Neural crest cell (in vitro differentiated cells): Measurements from ENCODE around the gene GALNT14. TPM values are rescaled to one million over a fixed set of nuclear protein-coding genes. Genes with fewer than 3 reads are reported as not detected.

ENCODE experiments used
- DNase-seq: peaks from one replicate; pipeline ENCODE4 v3.0.0; 2021; ENCODE audit warnings: low read depth, mixed read lengths, low spot score
- H3K27ac Mint-ChIP-seq: one replicate; pipeline ENCODE4 v1.8.0; 2021; ENCODE audit warnings: mild to moderate bottlenecking, mixed read lengths; ENCODE audit not compliant: unreplicated experiment
- H3K27me3 Mint-ChIP-seq: 2 replicates; pipeline ENCODE4 v1.8.0; 2021; ENCODE audit warnings: low read depth, mild to moderate bottlenecking, mixed read lengths
- H3K36me3 Mint-ChIP-seq: 2 replicates; pipeline ENCODE4 v1.8.0; 2021; ENCODE audit warnings: low read depth, mild to moderate bottlenecking, mixed read lengths
- H3K4me1 Mint-ChIP-seq: 2 replicates; pipeline ENCODE4 v1.8.0; 2021; ENCODE audit warnings: mixed read lengths
- H3K4me3 Mint-ChIP-seq: one replicate; pipeline ENCODE4 v1.8.0; 2021; ENCODE audit warnings: mild to moderate bottlenecking, mixed read lengths
- H3K9me3 Mint-ChIP-seq: 2 replicates; pipeline ENCODE4 v1.8.0; 2021; ENCODE audit warnings: mixed read lengths
- total RNA-seq: library from RNA; stranded (reverse); gene quantifications from 2 replicates; pipeline ENCODE4 v1.2.1, GENCODE V29; 2021
- TF ChIP-seq, protein P1 (sequence below): fragments of 200-600 bp; sonication (generic); conservative IDR thresholded peaks from 2 replicates; pipeline ENCODE4 v1.5.0; 2021; ENCODE audit warnings: antibody characterized with exemption, mild to moderate bottlenecking

The GALNT14 gene
- total RNA-seq, 1 donor from 2014 or later = 1.5 TPM

DNA sequence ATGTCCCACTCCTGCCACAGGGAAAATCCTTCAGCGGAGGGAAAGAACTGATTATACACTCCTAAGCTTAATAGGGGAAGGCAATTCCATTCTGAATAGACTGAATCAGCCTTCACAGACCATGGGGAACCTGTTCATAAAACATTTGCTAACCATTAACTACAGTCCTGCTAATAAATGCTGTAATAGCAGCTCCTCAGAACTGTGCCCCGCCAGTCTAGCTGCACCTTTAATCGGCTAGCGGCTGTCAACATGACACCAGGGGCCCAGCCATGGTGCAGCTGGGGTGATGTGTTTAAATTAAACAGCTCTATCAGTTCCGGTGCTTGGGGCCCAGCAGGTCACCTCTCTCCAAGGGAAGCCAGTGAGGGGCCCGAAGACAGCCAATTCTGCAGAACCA lies 77.8 kb downstream of the GALNT14 start:
- H3K27me3 Mint-ChIP-seq = peaks cover 8% of the 10 kb centered on the region
- no peaks in the 10 kb centered on the region for H3K36me3 Mint-ChIP-seq
- no peak for DNase-seq
- TF ChIP-seq, protein P1, sequence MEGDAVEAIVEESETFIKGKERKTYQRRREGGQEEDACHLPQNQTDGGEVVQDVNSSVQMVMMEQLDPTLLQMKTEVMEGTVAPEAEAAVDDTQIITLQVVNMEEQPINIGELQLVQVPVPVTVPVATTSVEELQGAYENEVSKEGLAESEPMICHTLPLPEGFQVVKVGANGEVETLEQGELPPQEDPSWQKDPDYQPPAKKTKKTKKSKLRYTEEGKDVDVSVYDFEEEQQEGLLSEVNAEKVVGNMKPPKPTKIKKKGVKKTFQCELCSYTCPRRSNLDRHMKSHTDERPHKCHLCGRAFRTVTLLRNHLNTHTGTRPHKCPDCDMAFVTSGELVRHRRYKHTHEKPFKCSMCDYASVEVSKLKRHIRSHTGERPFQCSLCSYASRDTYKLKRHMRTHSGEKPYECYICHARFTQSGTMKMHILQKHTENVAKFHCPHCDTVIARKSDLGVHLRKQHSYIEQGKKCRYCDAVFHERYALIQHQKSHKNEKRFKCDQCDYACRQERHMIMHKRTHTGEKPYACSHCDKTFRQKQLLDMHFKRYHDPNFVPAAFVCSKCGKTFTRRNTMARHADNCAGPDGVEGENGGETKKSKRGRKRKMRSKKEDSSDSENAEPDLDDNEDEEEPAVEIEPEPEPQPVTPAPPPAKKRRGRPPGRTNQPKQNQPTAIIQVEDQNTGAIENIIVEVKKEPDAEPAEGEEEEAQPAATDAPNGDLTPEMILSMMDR = no peak
- H3K4me3 Mint-ChIP-seq = no peak overlapping the region
- H3K9me3 Mint-ChIP-seq = peaks cover 2% of the 10 kb centered on the region
- no peak overlapping the region for H3K27ac Mint-ChIP-seq
- no peaks in the 10 kb centered on the region for H3K4me1 Mint-ChIP-seq

DNA sequence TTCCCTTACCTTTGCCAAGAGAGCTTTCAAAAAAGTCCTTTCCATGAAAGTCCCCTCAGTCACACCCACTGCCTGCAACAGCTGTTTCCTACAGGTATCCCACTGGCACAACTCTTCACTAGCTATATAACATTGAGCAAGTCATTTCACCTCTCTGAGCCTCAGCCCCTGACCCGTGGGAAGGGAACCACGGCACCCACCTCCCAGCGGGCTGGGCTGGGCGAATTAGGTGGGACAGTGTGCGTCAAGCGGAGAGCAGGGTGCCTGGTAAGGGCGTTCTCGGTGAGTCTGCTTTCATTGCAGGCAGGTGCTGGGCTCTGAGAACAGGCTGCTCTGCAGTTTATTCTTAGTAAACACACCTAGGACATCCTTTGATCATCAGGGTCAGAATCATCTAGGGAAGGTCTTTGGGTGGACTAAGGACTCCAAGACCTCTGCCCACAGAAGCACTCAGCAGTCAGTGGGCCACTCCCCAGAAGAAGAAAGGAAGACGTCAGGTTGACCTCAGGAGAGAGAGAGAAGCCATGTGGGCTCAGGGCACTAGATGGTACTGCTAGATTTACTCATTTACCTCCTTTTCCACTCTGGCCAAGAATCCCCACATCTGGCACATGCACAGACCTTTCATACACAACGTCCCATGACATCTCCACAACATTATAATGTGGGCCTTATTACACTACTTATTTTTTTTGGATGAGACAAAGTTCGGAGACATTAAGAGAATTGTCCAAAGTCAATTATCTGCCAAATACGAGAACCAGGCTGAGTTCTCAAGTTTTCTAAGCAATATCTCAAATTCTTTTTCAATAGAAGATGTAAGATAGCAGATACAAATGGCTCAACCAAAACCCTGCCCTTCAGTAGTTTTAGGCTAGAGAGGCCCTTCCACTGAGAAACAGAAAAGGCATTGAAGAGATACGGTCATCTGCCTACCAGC lies 79.9 kb downstream of the GALNT14 start:
- TF ChIP-seq, protein P1 = no peak
- no peaks in the 10 kb centered on the region for H3K36me3 Mint-ChIP-seq
- peaks cover 2% of the 10 kb centered on the region for H3K9me3 Mint-ChIP-seq
- H3K4me1 Mint-ChIP-seq = peaks cover 16% of the 10 kb centered on the region
- H3K27me3 Mint-ChIP-seq = peaks cover 6% of the 10 kb centered on the region
- H3K27ac Mint-ChIP-seq = no peak overlapping the region
- DNase-seq = no peak
- no peak overlapping the region for H3K4me3 Mint-ChIP-seq

GRCh38 chr2:31057691-31058090 lies 80.5 kb downstream of the GALNT14 start:
- TF ChIP-seq, protein P1 = no peak
- Mint-ChIP-seq H3K36me3 (no peaks in the 10 kb centered on the region), H3K27me3 (peaks cover 6% of the 10 kb centered on the region), H3K27ac (no peak overlapping the region), H3K4me3 (no peak overlapping the region), H3K9me3 (peaks cover 2% of the 10 kb centered on the region), H3K4me1 (peaks cover 16% of the 10 kb centered on the region)
- no peak for DNase-seq

- no peaks in the 10 kb centered on the region for H3K36me3 Mint-ChIP-seq
- H3K27ac Mint-ChIP-seq = no peak overlapping the region
- DNase-seq = no peak
- TF ChIP-seq, protein P1 = no peak
- no peak overlapping the region for H3K4me3 Mint-ChIP-seq
- H3K9me3 Mint-ChIP-seq = peaks cover 1% of the 10 kb centered on the region
- H3K4me1 Mint-ChIP-seq = peaks cover 16% of the 10 kb centered on the region
- peaks cover 1% of the 10 kb centered on the region for H3K27me3 Mint-ChIP-seq
Observed at GRCh38 chr2:31055938-31056337, 82.3 kb downstream of the GALNT14 start.

GRCh38 chr2:31054842-31055388 lies 83.3 kb downstream of the GALNT14 start:
- Mint-ChIP-seq H3K27ac (peak overlapping the region; percentile 85), H3K9me3 (no peaks in the 10 kb centered on the region), H3K36me3 (no peaks in the 10 kb centered on the region)

More at GRCh38 chr2:31054842-31055388, 83.3 kb downstream of the GALNT14 start:
- Mint-ChIP-seq H3K4me3 (no peak overlapping the region), H3K4me1 (peaks cover 16% of the 10 kb centered on the region), H3K27me3 (no peaks in the 10 kb centered on the region)
- no peak for DNase-seq
- TF ChIP-seq, protein P1 = no peak
